MM.1S (cell line): ENCODE results near the gene HAPLN2.
A peak's percentile ranks its signal among the peaks of the same experiment; 100 is the strongest.

Experiments used
- EZH2 ChIP-seq: fragments of 300-600 bp; sonication (generic); optimal IDR thresholded peaks from 2 replicates; pipeline ENCODE3; 2017; ENCODE audit warnings: low read depth, mild to moderate bottlenecking, antibody characterized with exemption, low read length, mixed read lengths
- EZH2phosphoT487 ChIP-seq: fragments of 300-600 bp; sonication (generic); IDR thresholded peaks from 2 replicates; pipeline ENCODE4 v1.6.1; 2018; ENCODE audit warnings: antibody characterized with exemption, low read length
- TF ChIP-seq, protein P1 (sequence below): fragments of 300-600 bp; sonication (generic); IDR thresholded peaks from 2 replicates; pipeline ENCODE4 v1.5.1; 2016; ENCODE audit warnings: antibody characterized with exemption, low read length, mixed read lengths

DNA sequence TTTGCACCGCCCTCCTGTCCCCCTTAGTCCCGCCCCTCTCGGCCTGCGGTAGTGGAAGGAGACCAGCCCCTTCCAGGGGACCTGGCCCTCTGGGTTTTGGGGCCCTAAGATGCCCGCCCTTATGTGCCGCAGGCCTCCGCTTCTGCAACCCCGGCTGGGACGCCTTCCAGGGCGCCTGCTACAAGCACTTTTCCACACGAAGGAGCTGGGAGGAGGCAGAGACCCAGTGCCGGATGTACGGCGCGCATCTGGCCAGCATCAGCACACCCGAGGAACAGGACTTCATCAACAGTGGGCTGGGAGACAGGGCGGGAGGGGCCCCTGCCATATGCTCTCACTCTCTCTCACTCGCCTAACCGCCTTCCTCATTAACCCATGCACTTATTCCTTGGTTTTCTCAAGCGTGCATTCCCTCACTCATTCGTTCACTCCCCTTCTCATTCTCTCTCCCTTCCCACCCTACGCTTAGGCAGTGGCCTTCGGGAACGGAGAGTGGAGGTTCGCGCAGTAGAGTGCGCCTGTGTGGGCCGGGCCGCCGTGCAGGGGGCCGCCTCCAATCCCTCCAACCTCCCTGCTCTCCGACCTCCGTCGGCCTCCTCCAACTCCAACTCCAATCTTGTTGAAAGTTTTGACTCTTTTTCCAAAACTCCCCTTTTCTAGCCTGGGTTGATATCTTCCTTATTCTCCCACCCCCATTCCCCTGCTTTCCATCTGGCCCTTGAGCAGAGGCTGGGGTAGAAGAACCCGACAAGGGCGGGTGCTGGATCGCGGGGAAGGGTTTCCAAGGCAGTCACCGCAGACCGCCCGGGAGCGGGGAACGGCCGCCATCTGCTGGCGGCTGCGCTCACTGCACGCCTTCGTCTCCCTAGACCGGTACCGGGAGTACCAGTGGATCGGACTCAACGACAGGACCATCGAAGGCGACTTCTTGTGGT, 37.9 kb downstream of the HAPLN2 start:
- TF ChIP-seq, protein P1, sequence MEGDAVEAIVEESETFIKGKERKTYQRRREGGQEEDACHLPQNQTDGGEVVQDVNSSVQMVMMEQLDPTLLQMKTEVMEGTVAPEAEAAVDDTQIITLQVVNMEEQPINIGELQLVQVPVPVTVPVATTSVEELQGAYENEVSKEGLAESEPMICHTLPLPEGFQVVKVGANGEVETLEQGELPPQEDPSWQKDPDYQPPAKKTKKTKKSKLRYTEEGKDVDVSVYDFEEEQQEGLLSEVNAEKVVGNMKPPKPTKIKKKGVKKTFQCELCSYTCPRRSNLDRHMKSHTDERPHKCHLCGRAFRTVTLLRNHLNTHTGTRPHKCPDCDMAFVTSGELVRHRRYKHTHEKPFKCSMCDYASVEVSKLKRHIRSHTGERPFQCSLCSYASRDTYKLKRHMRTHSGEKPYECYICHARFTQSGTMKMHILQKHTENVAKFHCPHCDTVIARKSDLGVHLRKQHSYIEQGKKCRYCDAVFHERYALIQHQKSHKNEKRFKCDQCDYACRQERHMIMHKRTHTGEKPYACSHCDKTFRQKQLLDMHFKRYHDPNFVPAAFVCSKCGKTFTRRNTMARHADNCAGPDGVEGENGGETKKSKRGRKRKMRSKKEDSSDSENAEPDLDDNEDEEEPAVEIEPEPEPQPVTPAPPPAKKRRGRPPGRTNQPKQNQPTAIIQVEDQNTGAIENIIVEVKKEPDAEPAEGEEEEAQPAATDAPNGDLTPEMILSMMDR, result peak; percentile 98
- no peak for TF ChIP-seq EZH2
- TF ChIP-seq EZH2phosphoT487, result no peak
